Activated T-helper 17 cell treated with anti-CD3 and anti-CD28 coated beads, Interleukin-2, amount 50 U/mL, for 72 hours (primary cell): Measurements from ENCODE around the gene RFPL2. TPM values are rescaled to one million over a fixed set of nuclear protein-coding genes. Genes with fewer than 3 reads are reported as not detected.
A peak's percentile ranks its signal among the peaks of the same experiment; 100 is the strongest.
"Not testable (repeated sequence)": the region's sequence is repeated elsewhere in the genome, so short reads cannot be mapped to it uniquely, and the experiment has no call there.

Source experiments
- ATAC-seq: fragments of 150-1000 bp; cut with Tn5 transposase; replicated peaks from 2 replicates; pipeline ENCODE4 v1.10.0; 2021; ENCODE audit warnings: mild to moderate bottlenecking, moderate library complexity
- H3K27ac Mint-ChIP-seq: one replicate; pipeline ENCODE4 v1.8.0; 2022; ENCODE audit warnings: mixed read lengths
- H3K27me3 Mint-ChIP-seq: one replicate; pipeline ENCODE4 v1.8.0; 2022; ENCODE audit warnings: mixed read lengths
- H3K36me3 Mint-ChIP-seq: one replicate; pipeline ENCODE4 v1.8.0; 2022; ENCODE audit warnings: low read depth, mild to moderate bottlenecking, mixed read lengths
- H3K4me1 Mint-ChIP-seq: one replicate; pipeline ENCODE4 v1.8.0; 2022; ENCODE audit warnings: mixed read lengths
- H3K4me3 Mint-ChIP-seq: one replicate; pipeline ENCODE4 v1.8.0; 2022; ENCODE audit warnings: mild to moderate bottlenecking, mixed read lengths
- H3K9me3 Mint-ChIP-seq: one replicate; pipeline ENCODE4 v1.8.0; 2022; ENCODE audit warnings: mixed read lengths
- total RNA-seq, 2 donors: library from RNA; stranded (reverse); gene quantifications; one replicate each; pipeline ENCODE4 v1.2.3, GENCODE V29; 2022

RFPL2 gene
- total RNA-seq, 2 donors from 2014 or later: 0.24 to 0.30 TPM

- no peak overlapping the region for H3K4me3 Mint-ChIP-seq
- no peak overlapping the region for H3K27ac Mint-ChIP-seq
- H3K9me3 Mint-ChIP-seq: no peaks in the 10 kb centered on the region
- peaks cover 15% of the 10 kb centered on the region for H3K4me1 Mint-ChIP-seq
- no peaks in the 10 kb centered on the region for H3K36me3 Mint-ChIP-seq
- no peaks in the 10 kb centered on the region for H3K27me3 Mint-ChIP-seq
- ATAC-seq: no peak
Measured at GRCh38 chr22:32199341-32199740, 5.5 kb downstream of the RFPL2 start.

GRCh38 chr22:32197553-32198226 lies 7.2 kb downstream of the RFPL2 start:
- H3K9me3 Mint-ChIP-seq, H3K27ac Mint-ChIP-seq, H3K27me3 Mint-ChIP-seq, H3K4me3 Mint-ChIP-seq, H3K36me3 Mint-ChIP-seq, ATAC-seq: not testable (repeated sequence)
- H3K4me1 Mint-ChIP-seq: peaks cover 12% of the 10 kb centered on the region

GRCh38 chr22:32195900-32196299 lies 9.0 kb downstream of the RFPL2 start:
- not testable (repeated sequence) for H3K4me1 Mint-ChIP-seq, H3K27ac Mint-ChIP-seq, H3K4me3 Mint-ChIP-seq, H3K9me3 Mint-ChIP-seq, H3K36me3 Mint-ChIP-seq, H3K27me3 Mint-ChIP-seq, ATAC-seq

GRCh38 chr22:32193346-32193745 lies 11.5 kb downstream of the RFPL2 start:
- not testable (repeated sequence) for H3K9me3 Mint-ChIP-seq, H3K4me1 Mint-ChIP-seq, ATAC-seq, H3K4me3 Mint-ChIP-seq, H3K27ac Mint-ChIP-seq, H3K27me3 Mint-ChIP-seq, H3K36me3 Mint-ChIP-seq

- not testable (repeated sequence) for H3K27ac Mint-ChIP-seq, H3K27me3 Mint-ChIP-seq, H3K4me1 Mint-ChIP-seq, H3K36me3 Mint-ChIP-seq, H3K9me3 Mint-ChIP-seq, ATAC-seq, H3K4me3 Mint-ChIP-seq
Measured at GRCh38 chr22:32191021-32191420, 13.9 kb downstream of the RFPL2 start.

- H3K4me3 Mint-ChIP-seq: no peak overlapping the region
- no peak overlapping the region for H3K27ac Mint-ChIP-seq
- H3K4me1 Mint-ChIP-seq: no peaks in the 10 kb centered on the region
- peaks cover 3% of the 10 kb centered on the region for H3K27me3 Mint-ChIP-seq
- no peaks in the 10 kb centered on the region for H3K36me3 Mint-ChIP-seq
- no peak for ATAC-seq
- no peaks in the 10 kb centered on the region for H3K9me3 Mint-ChIP-seq
Measured at GRCh38 chr22:32185821-32186220, 19.1 kb downstream of the RFPL2 start.

GRCh38 chr22:32183625-32184024 lies 21.2 kb downstream of the RFPL2 start:
- no peak for ATAC-seq
- H3K27me3 Mint-ChIP-seq: peaks cover 5% of the 10 kb centered on the region
- no peaks in the 10 kb centered on the region for H3K36me3 Mint-ChIP-seq
- H3K27ac Mint-ChIP-seq: no peak overlapping the region
- no peaks in the 10 kb centered on the region for H3K9me3 Mint-ChIP-seq
- no peaks in the 10 kb centered on the region for H3K4me1 Mint-ChIP-seq
- H3K4me3 Mint-ChIP-seq: no peak overlapping the region

- ATAC-seq: no peak
- Mint-ChIP-seq H3K27ac (no peak overlapping the region), H3K27me3 (peaks cover 7% of the 10 kb centered on the region), H3K9me3 (no peaks in the 10 kb centered on the region), H3K4me3 (no peak overlapping the region), H3K4me1 (no peaks in the 10 kb centered on the region), H3K36me3 (no peaks in the 10 kb centered on the region)
Measured at GRCh38 chr22:32181043-32181442, 23.8 kb downstream of the RFPL2 start.

- peaks cover 13% of the 10 kb centered on the region for H3K27me3 Mint-ChIP-seq
- no peaks in the 10 kb centered on the region for H3K4me1 Mint-ChIP-seq
- H3K9me3 Mint-ChIP-seq: no peaks in the 10 kb centered on the region
- H3K4me3 Mint-ChIP-seq: no peak overlapping the region
- no peaks in the 10 kb centered on the region for H3K36me3 Mint-ChIP-seq
- ATAC-seq: no peak
- no peak overlapping the region for H3K27ac Mint-ChIP-seq
Measured at GRCh38 chr22:32177221-32177765, 27.6 kb downstream of the RFPL2 start.

GRCh38 chr22:32175683-32176644 lies 28.9 kb downstream of the RFPL2 start:
- no peaks in the 10 kb centered on the region for H3K36me3 Mint-ChIP-seq
- H3K27me3 Mint-ChIP-seq: peaks cover 13% of the 10 kb centered on the region
- no peaks in the 10 kb centered on the region for H3K4me1 Mint-ChIP-seq
- no peaks in the 10 kb centered on the region for H3K9me3 Mint-ChIP-seq
- no peak overlapping the region for H3K27ac Mint-ChIP-seq
- peak; percentile 35 for ATAC-seq
- peak overlapping the region; percentile 37 for H3K4me3 Mint-ChIP-seq

GRCh38 chr22:32175115-32175514 lies 29.8 kb downstream of the RFPL2 start:
- H3K9me3 Mint-ChIP-seq: no peaks in the 10 kb centered on the region
- no peak overlapping the region for H3K27ac Mint-ChIP-seq
- H3K4me3 Mint-ChIP-seq: peak overlapping the region; percentile 15
- H3K27me3 Mint-ChIP-seq: peaks cover 13% of the 10 kb centered on the region
- H3K4me1 Mint-ChIP-seq: no peaks in the 10 kb centered on the region
- no peak for ATAC-seq
- H3K36me3 Mint-ChIP-seq: no peaks in the 10 kb centered on the region

- no peak overlapping the region for H3K27ac Mint-ChIP-seq
- H3K4me1 Mint-ChIP-seq: no peaks in the 10 kb centered on the region
- H3K27me3 Mint-ChIP-seq: peaks cover 3% of the 10 kb centered on the region
- ATAC-seq: no peak
- H3K36me3 Mint-ChIP-seq: no peaks in the 10 kb centered on the region
- H3K9me3 Mint-ChIP-seq: no peaks in the 10 kb centered on the region
- no peak overlapping the region for H3K4me3 Mint-ChIP-seq
Measured at GRCh38 chr22:32165681-32166080, 39.2 kb downstream of the RFPL2 start.

GRCh38 chr22:32164075-32164860 lies 40.6 kb downstream of the RFPL2 start:
- Mint-ChIP-seq H3K9me3 (no peaks in the 10 kb centered on the region), H3K27ac (no peak overlapping the region)

GRCh38 chr22:32160411-32160810 lies 44.5 kb downstream of the RFPL2 start:
- H3K27me3 Mint-ChIP-seq, H3K9me3 Mint-ChIP-seq, H3K4me1 Mint-ChIP-seq, H3K27ac Mint-ChIP-seq, ATAC-seq, H3K36me3 Mint-ChIP-seq, H3K4me3 Mint-ChIP-seq: not testable (repeated sequence)

More at GRCh38 chr22:32164075-32164860, 40.6 kb downstream of the RFPL2 start:
- H3K4me3 Mint-ChIP-seq: no peak overlapping the region
- ATAC-seq: no peak
- H3K36me3 Mint-ChIP-seq: no peaks in the 10 kb centered on the region
- no peaks in the 10 kb centered on the region for H3K4me1 Mint-ChIP-seq
- H3K27me3 Mint-ChIP-seq: peaks cover 3% of the 10 kb centered on the region
